ENCODE measurements around the gene ROR2.
A peak's percentile ranks its signal among the peaks of the same experiment; 100 is the strongest.

Gene ROR2

GRCh38 chr9:91736898-91737601, 213.0 kb downstream of the ROR2 start:
- no peak for DNase-seq (ENCODE audit: low read depth)

DNA sequence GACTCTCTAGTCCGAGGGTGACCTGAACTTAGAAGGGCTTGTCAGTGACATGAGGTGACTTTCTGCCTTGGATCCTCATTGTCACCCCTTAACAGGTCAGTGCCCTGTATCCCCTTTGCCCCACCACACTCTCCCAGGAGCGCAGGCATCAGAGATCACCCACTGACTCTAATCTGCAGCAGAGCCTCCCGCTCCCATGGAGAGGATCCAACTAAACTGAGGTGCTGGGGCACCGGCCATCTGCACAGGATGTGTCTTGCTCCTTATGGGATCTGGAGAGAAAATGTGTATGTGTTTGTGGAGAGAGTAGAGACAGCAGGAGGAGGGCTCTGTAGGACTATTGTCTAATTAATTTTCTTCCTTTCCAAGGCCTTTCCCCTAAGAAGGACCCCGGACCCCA, 213.7 kb downstream of the ROR2 start:
- no peak for DNase-seq (ENCODE audit: low read depth)

- no peak for DNase-seq (ENCODE audit: low read depth)
Observed at GRCh38 chr9:91735049-91735448, 215.0 kb downstream of the ROR2 start.

- peak; percentile 55 for DNase-seq (ENCODE audit: low read depth)
Observed at GRCh38 chr9:91734371-91734981, 215.6 kb downstream of the ROR2 start.

DNA sequence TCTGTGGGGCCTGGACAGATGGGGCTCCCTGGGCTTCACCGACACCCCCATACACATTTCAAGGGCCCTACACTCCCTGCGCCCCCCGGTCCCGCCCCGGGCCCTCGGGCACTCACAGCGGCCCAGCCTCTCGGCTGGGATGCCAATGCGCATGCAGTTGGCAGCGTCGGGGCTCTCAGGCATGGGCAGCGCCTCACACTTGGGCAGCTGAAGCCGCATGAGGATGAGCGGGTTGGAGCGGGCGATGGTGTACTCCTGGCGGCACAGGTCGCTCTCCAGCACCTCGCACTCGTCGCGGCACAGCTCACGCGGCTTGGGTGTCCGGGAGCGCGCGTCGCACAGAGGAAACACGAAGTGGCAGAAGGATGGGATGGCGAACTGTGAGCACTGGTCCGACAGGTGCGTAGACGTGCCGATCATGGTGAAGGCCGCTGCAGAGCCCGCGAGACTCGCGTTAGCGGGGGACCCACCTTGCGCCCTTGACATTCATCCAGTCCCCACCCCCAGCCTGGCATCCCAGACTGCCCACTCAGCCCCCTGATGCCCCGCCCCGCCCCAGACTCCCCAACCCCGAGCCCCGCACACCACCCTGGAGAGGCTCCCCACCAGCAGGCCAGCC, 216.9 kb downstream of the ROR2 start:
- DNase-seq (ENCODE audit: low read depth), result no peak

DNA sequence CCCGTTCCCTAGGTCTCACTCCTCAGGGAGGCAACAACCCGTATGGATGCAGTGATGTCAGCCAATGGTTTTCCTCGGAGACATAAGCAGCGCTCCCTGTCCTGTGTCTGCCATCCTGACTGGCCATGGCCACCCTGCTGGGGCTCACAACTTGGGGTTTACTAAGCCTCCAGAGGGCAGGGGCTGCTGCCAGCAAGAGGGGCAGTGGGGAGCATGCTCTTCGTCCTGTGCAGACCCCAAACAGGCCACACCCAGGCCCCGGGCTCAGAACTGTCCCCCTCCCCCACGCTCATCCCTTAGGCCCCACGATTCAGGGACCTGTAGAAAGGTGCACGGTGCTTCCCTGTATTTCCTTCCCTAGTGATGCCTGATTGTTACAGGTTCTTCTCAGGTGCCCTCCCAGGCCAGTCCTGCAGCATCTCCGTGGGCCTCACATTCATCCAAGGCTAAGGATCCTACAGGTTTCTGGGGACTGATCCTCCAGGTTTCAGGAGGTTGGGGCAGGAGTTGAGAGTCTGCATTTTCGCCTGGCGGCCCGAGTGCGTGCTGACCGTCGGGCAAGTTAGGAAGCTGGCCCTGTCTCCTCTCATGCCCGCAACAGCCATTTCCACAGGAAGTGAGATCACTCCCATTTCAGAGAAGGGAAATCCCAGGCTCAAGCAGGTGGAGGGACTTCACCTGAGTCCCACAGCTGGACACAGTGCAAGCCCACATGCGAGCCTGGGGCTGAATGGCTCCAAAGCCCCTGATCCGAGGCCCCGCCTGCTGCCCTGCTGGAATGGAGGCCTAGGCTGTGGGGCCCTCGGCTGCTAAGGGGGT, 217.6 kb downstream of the ROR2 start:
- no peak for DNase-seq (ENCODE audit: low read depth)

- DNase-seq (ENCODE audit: low read depth), result no peak
Observed at GRCh38 chr9:91730806-91731205, 219.2 kb downstream of the ROR2 start.

DNA sequence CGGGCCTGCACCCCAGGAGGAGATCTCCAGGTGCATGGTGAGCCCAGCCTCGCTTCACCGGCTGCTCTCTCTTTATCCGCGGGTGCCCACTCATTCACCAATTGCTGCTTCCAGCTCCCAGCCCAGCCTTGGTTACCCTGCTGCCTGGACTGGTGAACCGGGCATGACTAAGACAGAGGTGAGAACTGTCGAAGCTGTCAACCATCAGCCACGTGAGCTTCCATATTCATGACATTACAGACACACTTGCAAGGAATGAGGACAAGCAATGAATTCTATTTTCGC, 220.5 kb downstream of the ROR2 start:
- no peak for DNase-seq (ENCODE audit: low read depth)

DNA sequence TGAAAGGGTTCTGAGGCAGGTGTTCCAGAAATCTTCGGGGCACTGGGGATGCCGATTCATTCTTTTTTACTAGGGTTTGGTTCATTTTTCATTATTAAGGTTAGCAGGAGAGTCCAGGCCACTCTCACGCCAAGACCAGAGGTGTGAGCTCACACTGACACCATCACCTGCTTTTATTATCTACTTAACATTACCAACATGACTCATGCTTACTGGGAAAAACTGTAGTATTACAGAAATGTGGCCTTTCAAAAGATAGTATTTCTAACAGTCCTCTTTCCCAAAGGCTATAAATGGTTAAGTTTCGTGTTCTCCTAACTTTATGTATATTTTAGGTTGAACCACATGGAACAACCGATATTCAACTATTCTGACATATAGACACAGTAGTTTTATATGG, 222.1 kb downstream of the ROR2 start:
- DNase-seq (ENCODE audit: low read depth), result no peak

- DNase-seq (ENCODE audit: low read depth), result peak; percentile 59
Observed at GRCh38 chr9:91727316-91727861, 222.6 kb downstream of the ROR2 start.

DNA sequence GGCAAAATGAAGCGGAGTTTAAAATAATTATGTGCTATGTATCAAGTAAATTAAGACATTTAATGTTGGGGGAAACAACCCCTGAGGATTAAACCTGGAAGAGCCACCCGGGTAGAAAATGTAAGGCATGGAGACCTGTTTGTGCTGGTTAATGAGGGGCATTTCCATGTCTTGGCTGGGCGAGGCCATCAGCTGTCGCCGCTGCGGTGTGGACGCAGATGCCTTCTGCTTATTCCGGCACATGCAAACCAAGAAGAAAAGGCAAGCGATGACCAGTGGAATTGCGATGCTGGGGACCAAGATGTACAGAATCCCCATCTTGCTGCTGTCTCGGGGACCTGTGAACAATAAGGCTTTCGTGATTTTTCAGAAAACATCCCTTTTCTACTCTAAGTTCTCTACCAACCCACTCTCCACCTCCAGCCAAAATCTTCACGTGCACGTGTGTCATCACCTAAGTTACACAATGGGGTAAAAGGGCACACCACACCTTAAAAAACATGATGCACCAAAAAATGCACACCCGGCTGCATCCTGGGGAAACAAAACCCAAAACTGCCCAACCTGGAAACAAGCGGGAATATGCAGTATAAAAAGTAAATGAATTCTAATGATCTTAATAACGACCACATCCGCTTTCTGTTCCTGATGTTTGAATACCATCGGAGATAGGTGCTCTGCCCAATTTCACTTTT, 223.5 kb downstream of the ROR2 start:
- DNase-seq (ENCODE audit: low read depth), result no peak

- DNase-seq (ENCODE audit: low read depth), result no peak
Observed at GRCh38 chr9:91725651-91726050, 224.4 kb downstream of the ROR2 start.

- no peak for DNase-seq (ENCODE audit: low read depth)
Observed at GRCh38 chr9:91724609-91725505, 225.2 kb downstream of the ROR2 start.

DNA sequence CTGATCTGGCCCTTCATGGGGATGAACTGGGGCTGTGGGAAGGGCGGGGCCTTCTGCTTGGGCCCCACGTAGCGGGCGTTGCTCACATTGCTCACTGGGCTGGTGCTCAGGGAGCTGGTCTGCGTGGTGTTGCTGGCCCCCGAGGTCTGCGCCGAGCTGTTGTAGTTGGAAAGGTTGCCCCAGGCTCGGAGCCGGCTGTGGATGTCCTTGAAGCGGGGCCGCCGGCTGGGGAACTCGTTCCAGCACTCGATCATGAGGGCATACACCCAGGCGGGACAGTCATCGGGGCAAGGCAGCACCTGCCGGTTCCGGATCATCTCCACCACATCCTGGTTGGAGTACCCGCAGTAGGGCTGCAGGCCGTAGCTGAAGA, 226.0 kb downstream of the ROR2 start:
- DNase-seq (ENCODE audit: low read depth), result no peak

GRCh38 chr9:91723420-91724067, 226.5 kb downstream of the ROR2 start:
- DNase-seq (ENCODE audit: low read depth), result no peak

GRCh38 chr9:91720751-91721705, 229.0 kb downstream of the ROR2 start:
- no peak for DNase-seq (ENCODE audit: low read depth)

DNA sequence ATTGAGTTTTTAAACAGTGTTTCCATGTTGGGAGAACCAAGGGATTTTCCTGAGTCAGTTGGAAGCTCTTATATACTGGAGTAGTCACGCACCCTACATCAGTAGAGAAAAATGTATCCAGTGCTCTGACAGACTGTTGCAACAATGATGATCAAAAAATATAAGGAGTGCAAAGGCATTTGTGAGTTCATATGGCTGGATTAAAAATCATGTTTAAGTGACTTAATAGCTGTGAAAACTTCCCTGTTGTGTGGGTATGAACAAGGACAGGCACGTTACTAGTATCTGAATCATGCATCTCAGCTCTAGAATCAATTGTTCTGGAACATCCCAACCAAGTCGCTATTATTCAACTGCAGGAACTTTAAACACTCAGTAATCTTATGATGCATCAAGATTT, 229.7 kb downstream of the ROR2 start:
- no peak for DNase-seq (ENCODE audit: low read depth)

DNA sequence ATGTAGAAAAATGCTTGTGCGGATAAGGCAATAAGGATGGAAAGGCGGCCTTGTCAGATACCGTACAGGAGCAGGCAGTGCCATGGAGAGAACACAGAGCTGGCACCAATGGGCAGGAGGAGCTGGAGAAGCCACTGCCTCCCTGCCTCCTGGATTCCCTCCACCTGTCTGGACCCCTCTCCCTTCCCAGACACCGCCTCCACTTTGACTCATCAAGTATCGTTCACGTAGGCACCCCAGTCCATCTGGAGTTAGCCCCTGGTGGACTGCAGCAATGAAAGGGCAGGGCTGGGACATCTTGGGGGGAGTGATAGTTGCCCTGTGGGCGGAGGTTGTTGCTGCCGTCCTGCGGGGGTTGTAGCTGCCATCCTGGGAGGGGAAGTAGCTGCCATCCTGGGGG, 232.0 kb downstream of the ROR2 start:
- no peak for DNase-seq (ENCODE audit: low read depth)

DNA sequence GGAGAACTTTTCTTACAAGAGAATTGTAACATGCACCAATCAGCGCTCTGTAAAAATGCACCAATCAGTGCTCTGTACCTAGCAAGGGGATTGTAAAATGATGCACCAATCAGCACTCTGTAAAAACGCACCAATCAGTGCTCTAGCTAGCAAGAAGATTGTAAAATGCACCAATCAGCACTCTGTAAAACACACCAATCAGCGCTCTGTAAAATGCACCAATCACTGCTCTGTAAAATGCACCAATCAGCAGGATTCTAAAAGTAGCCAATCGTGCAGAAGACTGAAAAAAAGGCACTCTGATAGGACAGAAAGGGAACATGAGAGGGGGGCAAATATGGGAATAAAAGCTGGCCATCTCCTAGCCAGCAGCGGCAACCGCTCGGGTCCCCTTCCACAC, 233.2 kb downstream of the ROR2 start:
- DNase-seq (ENCODE audit: low read depth), result no peak
